Mesenchymal stem cell (in vitro differentiated cells and primary cell): Measurements from ENCODE around the gene ARHGEF16.

Experiments
- DNase-seq: peaks from one replicate; pipeline ENCODE4 v3.0.0-alpha.2; 2013
- H2AFZ ChIP-seq: one replicate; pipeline ENCODE4 v1.6.1; 2013; ENCODE audit warnings: low read depth, mild to moderate bottlenecking, control low read depth, inconsistent platforms, low read length, moderate library complexity
- H2AK5ac ChIP-seq: 2 replicates; pipeline ENCODE4 v1.6.1; 2013; ENCODE audit warnings: low read length, moderate library complexity, mild to moderate bottlenecking, inconsistent platforms; ENCODE audit not compliant: severe bottlenecking
- H2BK120ac ChIP-seq: one replicate; pipeline ENCODE4 v1.6.1; 2013; ENCODE audit warnings: low read depth, mild to moderate bottlenecking, inconsistent platforms, low read length, moderate library complexity
- H2BK12ac ChIP-seq, 2 experiments: one replicate each; pipeline ENCODE4 v1.6.1; 2013; ENCODE audit warnings: inconsistent platforms in 2 of 2, low read length in 2 of 2, mild to moderate bottlenecking in 2 of 2, moderate library complexity in 2 of 2, control low read depth in 1 of 2
- H2BK15ac ChIP-seq: one replicate; pipeline ENCODE4 v1.6.1; 2013; ENCODE audit warnings: mild to moderate bottlenecking, low read depth, inconsistent platforms; ENCODE audit not compliant: poor library complexity, severe bottlenecking
- H2BK5ac ChIP-seq: 2 replicates; pipeline ENCODE4 v1.6.1; 2013; ENCODE audit warnings: low read depth, mild to moderate bottlenecking, low read length, control low read depth, inconsistent platforms; ENCODE audit not compliant: poor library complexity, severe bottlenecking
- H3K14ac ChIP-seq, 2 experiments: one replicate each; pipeline ENCODE4 v1.6.1; 2013; ENCODE audit warnings: inconsistent platforms in 2 of 2, low read length in 2 of 2, control low read depth in 1 of 2, mild to moderate bottlenecking in 1 of 2, moderate library complexity in 1 of 2
- H3K18ac ChIP-seq, 2 experiments: one replicate each; pipeline ENCODE4 v1.6.1; 2013; ENCODE audit warnings: inconsistent platforms in 2 of 2, low read length in 2 of 2, control low read depth in 1 of 2, low read depth in 1 of 2, mild to moderate bottlenecking in 1 of 2
- H3K23ac ChIP-seq, 2 experiments: one replicate each; pipeline ENCODE4 v1.6.1; 2013; ENCODE audit warnings: inconsistent platforms in 2 of 2, low read length in 2 of 2, mild to moderate bottlenecking in 2 of 2, moderate library complexity in 2 of 2, control low read depth in 1 of 2
- H3K27ac ChIP-seq: 2 replicates; pipeline ENCODE4 v1.5.1; 2013; ENCODE audit warnings: mild to moderate bottlenecking, moderate library complexity, low read length, control low read depth, inconsistent platforms; ENCODE audit not compliant: poor library complexity, severe bottlenecking
- H3K27me3 ChIP-seq, 2 experiments: 2 replicates each; pipeline versions ENCODE4 v1.6.1 to v1.7.0; 2013; ENCODE audit warnings: low read length in 2 of 2, mild to moderate bottlenecking in 2 of 2, moderate library complexity in 2 of 2, control low read depth in 1 of 2, inconsistent platforms in 1 of 2; ENCODE audit not compliant: control insufficient read depth in 1 of 2, insufficient read depth in 1 of 2
- H3K36me3 ChIP-seq, 2 experiments: 2 replicates each; pipeline versions ENCODE4 v1.6.1 to v1.7.0; 2013; ENCODE audit warnings: low read length in 2 of 2, control low read depth in 1 of 2, inconsistent platforms in 1 of 2, low read depth in 1 of 2, mild to moderate bottlenecking in 1 of 2; ENCODE audit not compliant: insufficient read depth in 2 of 2, control insufficient read depth in 1 of 2
- H3K4ac ChIP-seq, 2 experiments: one replicate each; pipeline ENCODE4 v1.6.1; 2013; ENCODE audit warnings: inconsistent platforms in 2 of 2, low read length in 2 of 2, mild to moderate bottlenecking in 2 of 2, moderate library complexity in 2 of 2, control low read depth in 1 of 2, low read depth in 1 of 2
- H3K4me1 ChIP-seq: 2 replicates; pipeline ENCODE4 v1.6.1; 2013; ENCODE audit warnings: low read depth, low read length, control low read depth; ENCODE audit not compliant: control insufficient read depth, insufficient read depth
- H3K4me2 ChIP-seq: 2 replicates; pipeline ENCODE4 v1.6.1; 2013; ENCODE audit warnings: low read length, mild to moderate bottlenecking, inconsistent platforms; ENCODE audit not compliant: poor library complexity, severe bottlenecking
- H3K4me3 ChIP-seq, 2 experiments: 2 replicates each; pipeline versions ENCODE4 v1.5.1 to v1.7.0; 2013; ENCODE audit warnings: low read length in 2 of 2, mild to moderate bottlenecking in 2 of 2, control low read depth in 1 of 2, low read depth in 1 of 2; ENCODE audit not compliant: insufficient read depth in 1 of 2
- H3K79me1 ChIP-seq: replicated peaks from 2 replicates; pipeline ENCODE4 v1.6.1; 2013; ENCODE audit warnings: mild to moderate bottlenecking, control low read depth, low read length, inconsistent platforms; ENCODE audit not compliant: poor library complexity, severe bottlenecking
- H3K9ac ChIP-seq: 2 replicates; pipeline ENCODE4 v1.7.0; 2013; ENCODE audit warnings: mild to moderate bottlenecking, low read length, moderate library complexity
- H3K9me3 ChIP-seq: 2 replicates; pipeline ENCODE4 v1.7.0; 2013; ENCODE audit warnings: mild to moderate bottlenecking, low read length; ENCODE audit not compliant: control insufficient read depth
- H4K8ac ChIP-seq: one replicate; pipeline ENCODE4 v1.6.1; 2013; ENCODE audit warnings: inconsistent platforms, mild to moderate bottlenecking, low read length, moderate library complexity
- H4K91ac ChIP-seq: one replicate; pipeline ENCODE4 v1.6.1; 2013; ENCODE audit warnings: mild to moderate bottlenecking, low read length, inconsistent platforms
- WGBS: methylation state at CpG from one replicate; pipeline ENCODE4 v1.1.7; 2013; ENCODE audit warnings: mixed read lengths; 5-methylcytosine and 5-hydroxymethylcytosine counted together

The ARHGEF16 gene

DNA sequence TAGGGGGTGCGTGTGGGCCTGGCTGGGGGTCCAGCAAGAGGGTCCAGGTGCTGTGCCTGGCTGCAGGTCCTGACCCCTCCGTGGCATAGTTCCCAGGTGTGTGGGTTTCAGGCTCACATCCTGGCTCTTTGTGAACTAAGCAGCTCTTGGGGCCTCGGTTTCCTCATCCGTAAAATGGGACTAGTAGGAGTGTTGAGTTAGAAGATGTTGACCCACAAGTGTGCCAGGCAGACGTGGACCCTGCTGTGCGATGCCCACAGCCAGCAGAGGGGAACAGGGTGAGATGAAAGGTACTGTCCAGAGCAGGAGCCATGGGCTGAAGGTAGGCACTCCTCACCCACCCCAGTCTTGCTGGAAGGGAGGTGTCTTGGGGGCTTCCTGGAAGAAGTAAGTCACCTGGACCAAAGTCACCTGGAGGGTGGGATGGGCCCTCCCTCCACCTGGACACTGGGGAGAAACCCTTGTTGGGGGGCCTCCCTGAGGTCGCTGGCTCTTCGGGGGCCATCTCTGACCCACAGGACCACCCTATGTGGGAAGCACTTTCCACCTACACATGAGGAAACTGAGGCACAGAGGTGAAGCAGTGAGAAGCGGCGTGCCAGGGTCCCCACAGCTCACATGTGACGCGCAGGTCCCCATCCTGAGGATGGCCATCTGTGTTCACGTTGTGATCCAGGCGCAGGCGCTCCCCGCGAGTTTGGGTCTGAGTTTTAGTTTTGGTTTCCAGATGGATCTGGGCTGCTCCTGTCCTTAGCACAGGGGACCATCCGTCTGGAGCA, 1.4 kb downstream of the ARHGEF16 start:
- Histone ChIP-seq H4K91ac (peak overlapping the region; percentile 43), H4K8ac (no peak overlapping the region)

DNA sequence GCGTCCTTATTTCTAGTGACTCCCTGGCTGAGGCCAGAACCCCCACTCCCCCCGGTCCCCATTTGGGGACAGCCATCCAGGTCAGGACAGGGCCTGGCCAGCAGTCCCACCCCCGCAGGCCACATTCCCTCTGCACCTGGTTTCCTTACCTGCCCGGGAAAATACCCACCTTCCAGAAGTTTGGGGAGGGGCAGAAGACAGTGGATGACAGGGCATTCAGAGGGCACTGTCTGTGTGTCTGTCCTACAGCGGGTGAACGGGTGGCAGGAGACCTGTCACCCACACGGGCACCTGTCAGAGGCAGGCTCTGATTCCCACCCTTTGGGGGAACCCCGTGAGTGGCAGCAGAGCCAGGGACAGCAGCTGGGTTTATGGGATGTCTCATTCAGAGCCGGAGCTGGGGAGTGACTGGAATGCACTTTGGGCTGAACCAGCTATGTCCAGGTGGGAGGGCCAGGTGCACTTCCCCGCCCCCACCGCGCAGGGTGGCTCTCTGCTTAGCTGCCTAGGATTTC, 2.0 kb downstream of the ARHGEF16 start:
- no peak overlapping the region for H3K4me2 ChIP-seq
- H3K79me1 ChIP-seq, result no peaks in the 10 kb centered on the region
- H3K18ac ChIP-seq, result no peak overlapping the region
- H3K14ac ChIP-seq, result no peak overlapping the region
- H2AFZ ChIP-seq, result no peak overlapping the region
- WGBS, result 91% methylated on average over 11 of the region's 12 CpGs
- no peak overlapping the region for H3K27ac ChIP-seq
- no peak overlapping the region for H3K4me3 ChIP-seq
- H3K27me3 ChIP-seq, result peaks cover 41 to 89% of the 10 kb centered on the region in 2 experiments
- no peak overlapping the region for H2BK5ac ChIP-seq
- no peak for DNase-seq
- no peak overlapping the region for H3K9ac ChIP-seq
- H3K4ac ChIP-seq, result no peak overlapping the region
- H2AK5ac ChIP-seq, result no peak overlapping the region
- H2BK12ac ChIP-seq, result no peak overlapping the region
- no peak overlapping the region for H2BK15ac ChIP-seq
- H3K4me1 ChIP-seq, result peaks cover 48% of the 10 kb centered on the region
- no peak overlapping the region for H4K8ac ChIP-seq
- H3K9me3 ChIP-seq, result no peaks in the 10 kb centered on the region
- no peak overlapping the region for H4K91ac ChIP-seq
- no peaks in the 10 kb centered on the region for H3K36me3 ChIP-seq
- no peak overlapping the region for H2BK120ac ChIP-seq
- H3K23ac ChIP-seq, result no peak overlapping the region

More for the DNA sequence above, 1.4 kb downstream of the ARHGEF16 start:
- 94% methylated on average over 11 of the region's 18 CpGs for WGBS
- H3K4ac ChIP-seq, result no peak overlapping the region
- peaks cover 43% of the 10 kb centered on the region for H3K4me1 ChIP-seq
- peak overlapping the region; percentile 37 for H2BK15ac ChIP-seq
- no peak overlapping the region for H2AFZ ChIP-seq
- peaks cover 46 to 88% of the 10 kb centered on the region in 2 experiments for H3K27me3 ChIP-seq
- H3K14ac ChIP-seq, result no peak overlapping the region
- no peaks in the 10 kb centered on the region for H3K9me3 ChIP-seq
- H3K23ac ChIP-seq, result no peak overlapping the region
- H2BK5ac ChIP-seq, result no peak overlapping the region
- DNase-seq, result no peak
- H3K4me3 ChIP-seq, result no peak overlapping the region
- no peak overlapping the region for H3K18ac ChIP-seq
- no peak overlapping the region for H2AK5ac ChIP-seq
- H3K4me2 ChIP-seq, result no peak overlapping the region
- H2BK120ac ChIP-seq, result no peak overlapping the region
- no peak overlapping the region for H2BK12ac ChIP-seq
- H3K27ac ChIP-seq, result no peak overlapping the region
- H3K9ac ChIP-seq, result no peak overlapping the region
- H3K36me3 ChIP-seq, result no peaks in the 10 kb centered on the region
- H3K79me1 ChIP-seq, result no peaks in the 10 kb centered on the region

DNA sequence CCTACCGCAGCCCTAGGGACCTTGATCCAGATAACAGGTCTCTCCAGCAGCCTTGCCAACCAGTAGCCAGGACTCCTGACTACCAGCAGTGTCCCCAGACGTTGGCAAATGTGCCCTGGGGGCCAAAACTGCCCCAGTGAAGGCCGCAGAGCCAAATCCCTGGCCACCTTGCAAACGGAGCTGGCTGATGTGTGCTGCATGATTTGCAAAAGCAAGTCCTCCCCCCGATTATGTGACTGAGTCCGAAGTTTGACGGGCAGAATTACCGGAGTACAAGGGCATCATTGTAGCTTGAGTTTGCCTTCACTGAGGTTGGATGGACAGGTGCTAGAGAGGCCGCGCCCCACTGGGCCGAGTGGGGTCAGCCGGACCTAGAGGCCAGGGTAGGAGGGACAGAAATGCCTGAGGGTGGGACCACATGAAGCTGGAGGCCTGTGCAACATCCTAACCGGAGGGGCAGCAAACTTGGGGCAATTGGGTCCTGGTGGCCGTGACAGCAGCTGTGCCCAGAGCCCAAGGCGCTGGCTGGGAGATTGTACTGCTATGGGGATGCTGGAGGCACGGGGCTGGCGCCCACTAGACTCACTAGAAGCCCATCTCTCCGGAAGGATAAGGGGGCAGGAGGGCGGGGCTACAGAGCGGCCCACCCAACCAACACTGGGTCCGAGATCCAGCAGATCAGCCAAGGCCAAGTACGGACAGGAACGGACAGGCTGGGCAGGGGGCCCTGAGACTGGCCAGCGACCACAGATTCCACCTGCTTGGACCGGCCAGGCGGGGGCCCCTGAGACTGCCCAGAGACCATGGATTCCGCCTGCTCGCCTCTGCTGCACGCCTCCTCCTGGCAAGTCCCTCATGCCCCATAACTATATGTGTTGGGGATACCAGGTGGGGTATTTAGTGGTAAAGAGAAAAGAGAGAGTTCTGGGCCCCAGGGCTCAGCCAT, 2.8 kb downstream of the ARHGEF16 start:
- no peak for DNase-seq
- Histone ChIP-seq H3K9me3 (no peaks in the 10 kb centered on the region), H2BK120ac (no peak overlapping the region), H2BK5ac (no peak overlapping the region), H3K9ac (no peak overlapping the region), H3K27me3 (peaks cover 38 to 90% of the 10 kb centered on the region in 2 experiments), H3K36me3 (no peaks in the 10 kb centered on the region), H3K79me1 (no peaks in the 10 kb centered on the region), H4K8ac (no peak overlapping the region), H3K23ac (no peak overlapping the region), H3K4me1 (peaks cover 50% of the 10 kb centered on the region), H2BK15ac (no peak overlapping the region), H2BK12ac (no peak overlapping the region), H3K27ac (no peak overlapping the region), H3K4me3 (no peak overlapping the region), H3K4ac (no peak overlapping the region), H3K18ac (no peak overlapping the region), H4K91ac (peak overlapping the region; percentile 11), H3K14ac (no peak overlapping the region), H2AK5ac (no peak overlapping the region), H3K4me2 (no peak overlapping the region), H2AFZ (no peak overlapping the region)
- WGBS, result 90% methylated on average over 26 of the region's 29 CpGs
